IMR-90 (cell line): ENCODE results near the gene COPS9. TPM values are rescaled to one million over a fixed set of nuclear protein-coding genes. Genes with fewer than 3 reads are reported as not detected.

Experiments used
- ATAC-seq: fragments of 200-7000 bp; cut with Tn5 transposase; 2 replicates; pipeline ENCODE4 v1.9.1; 2020; ENCODE audit warnings: low read depth, mild to moderate bottlenecking, moderate library complexity
- BruUV-seq: library from RNA; stranded (reverse); fragments of 400-500 nt; replicated peaks from 2 replicates; lab custom pipeline; 2021; lab: Mats Ljungman, UMichigan
- CTCF ChIA-PET: fragments of 300-600 bp; formaldehyde crosslinking; extraction: SDS; loops from one replicate; lab custom pipeline; 2021; ENCODE audit warnings: antibody characterized with exemption; lab: Yijun Ruan, JAX
- POLR2A ChIA-PET: fragments of 300-600 bp; sonication (Branson Sonifier 250); formaldehyde crosslinking; loops from one replicate; lab custom pipeline; 2022; ENCODE audit warnings: antibody characterized with exemption; ENCODE audit not compliant: unreplicated experiment; lab: Charles Lee
- DNase-seq: peaks from one replicate; pipeline ENCODE4 v3.0.0; 2013
- H2AFZ ChIP-seq: replicated peaks from 2 replicates; pipeline ENCODE3; 2013; ENCODE audit warnings: low read length, mild to moderate bottlenecking; ENCODE audit not compliant: poor library complexity
- H2AK5ac ChIP-seq: 2 replicates; pipeline ENCODE4 v1.6.1; 2013; ENCODE audit warnings: low read depth, low read length, inconsistent platforms
- H2AK9ac ChIP-seq: replicated peaks from 2 replicates; pipeline ENCODE3; 2013; ENCODE audit warnings: mild to moderate bottlenecking, low read depth, low read length, moderate library complexity; ENCODE audit not compliant: poor library complexity
- H2BK120ac ChIP-seq: 2 replicates; pipeline ENCODE4 v1.6.1; 2013; ENCODE audit warnings: low read depth, low read length, inconsistent platforms
- H2BK15ac ChIP-seq: 3 replicates; pipeline ENCODE4 v1.6.1; 2013; ENCODE audit warnings: low read depth, low read length, inconsistent platforms
- H2BK20ac ChIP-seq: 2 replicates; pipeline ENCODE4 v1.6.1; 2013; ENCODE audit warnings: low read depth, mild to moderate bottlenecking, inconsistent platforms, low read length, moderate library complexity
- H2BK5ac ChIP-seq: 2 replicates; pipeline ENCODE4 v1.6.1; 2013; ENCODE audit warnings: mild to moderate bottlenecking, low read depth, low read length, inconsistent platforms; ENCODE audit not compliant: poor library complexity, severe bottlenecking
- H3K14ac ChIP-seq: replicated peaks from 2 replicates; pipeline ENCODE4 v1.6.1; 2013; ENCODE audit warnings: low read depth, low read length, inconsistent platforms
- H3K18ac ChIP-seq: 2 replicates; pipeline ENCODE4 v1.6.1; 2013; ENCODE audit warnings: low read depth, low read length, control low read depth
- H3K23ac ChIP-seq: 2 replicates; pipeline ENCODE4 v1.6.1; 2013; ENCODE audit warnings: low read depth, low read length, inconsistent platforms
- H3K27ac ChIP-seq: 2 replicates; pipeline ENCODE4 v1.5.1; 2013; ENCODE audit warnings: mild to moderate bottlenecking, control low read depth, low read length; ENCODE audit not compliant: insufficient read depth
- H3K27me3 ChIP-seq: 2 replicates; pipeline ENCODE4 v1.6.1; 2013; ENCODE audit warnings: low read length; ENCODE audit not compliant: control insufficient read depth, insufficient read depth
- H3K36me3 ChIP-seq: 2 replicates; pipeline ENCODE4 v1.6.1; 2013; ENCODE audit warnings: low read length, mixed read lengths; ENCODE audit not compliant: control insufficient read depth, insufficient read depth
- H3K4ac ChIP-seq: 2 replicates; pipeline ENCODE4 v1.6.1; 2013; ENCODE audit warnings: low read depth, low read length, inconsistent platforms
- H3K4me1 ChIP-seq: 2 replicates; pipeline ENCODE4 v1.6.1; 2013; ENCODE audit warnings: low read length, mixed read lengths; ENCODE audit not compliant: control insufficient read depth, insufficient read depth
- H3K4me2 ChIP-seq: 2 replicates; pipeline ENCODE4 v1.6.1; 2013; ENCODE audit warnings: low read depth, mild to moderate bottlenecking, control low read depth, low read length, moderate library complexity
- H3K4me3 ChIP-seq: 2 replicates; pipeline ENCODE4 v1.5.1; 2013; ENCODE audit warnings: low read depth, mild to moderate bottlenecking, control low read depth, low read length, moderate library complexity; ENCODE audit not compliant: insufficient read depth
- H3K56ac ChIP-seq: 2 replicates; pipeline ENCODE4 v1.6.1; 2013; ENCODE audit warnings: low read length, inconsistent platforms; ENCODE audit not compliant: insufficient read depth; ENCODE audit errors: extremely low read depth
- H3K79me1 ChIP-seq, 2 experiments: 2 replicates each; pipeline ENCODE4 v1.6.1; 2013; ENCODE audit warnings: low read length in 2 of 2, inconsistent platforms in 1 of 2, low read depth in 1 of 2
- H3K9ac ChIP-seq: 2 replicates; pipeline ENCODE4 v1.6.1; 2013; ENCODE audit warnings: low read depth, low read length, control low read depth
- H3K9me1 ChIP-seq: 2 replicates; pipeline ENCODE4 v1.6.1; 2013; ENCODE audit warnings: low read length, inconsistent platforms; ENCODE audit not compliant: insufficient read depth
- H3K9me3 ChIP-seq: 2 replicates; pipeline ENCODE4 v1.6.1; 2013; ENCODE audit warnings: low read length; ENCODE audit not compliant: control insufficient read depth, insufficient read depth
- H4K20me1 ChIP-seq: 2 replicates; pipeline ENCODE4 v1.6.1; 2013; ENCODE audit warnings: low read length, inconsistent platforms; ENCODE audit not compliant: insufficient read depth
- H4K5ac ChIP-seq: 2 replicates; pipeline ENCODE4 v1.6.1; 2013; ENCODE audit warnings: mild to moderate bottlenecking, low read depth, low read length, control low read depth
- H4K8ac ChIP-seq, 2 experiments: 2 replicates each; pipeline ENCODE4 v1.6.1; 2013; ENCODE audit warnings: low read depth in 2 of 2, low read length in 2 of 2, control low read depth in 1 of 2, inconsistent platforms in 1 of 2
- H4K91ac ChIP-seq: 2 replicates; pipeline ENCODE4 v1.6.1; 2013; ENCODE audit warnings: low read depth, low read length, inconsistent platforms; ENCODE audit not compliant: insufficient read depth
- BHLHE40 ChIP-seq: fragments of 150-350 bp; IDR thresholded peaks from 2 replicates; pipeline ENCODE4 v1.6.1; 2016; ENCODE audit warnings: mild to moderate bottlenecking, low read depth, low read length
- CEBPB ChIP-seq: IDR thresholded peaks from 2 replicates; pipeline ENCODE4 v1.6.1; 2012; ENCODE audit warnings: low read depth, low read length, improper control_type of control experiment
- CHD1 ChIP-seq: IDR thresholded peaks from 2 replicates; pipeline ENCODE4 v1.6.1; 2012; ENCODE audit warnings: low read depth, low read length, improper control_type of control experiment
- CTCF ChIP-seq: conservative IDR thresholded peaks from 2 replicates; pipeline ENCODE4 v1.5.1; 2012; ENCODE audit warnings: mild to moderate bottlenecking, low read depth, low read length, improper control_type of control experiment
- ELK1 ChIP-seq: fragments of 150-350 bp; IDR thresholded peaks from 2 replicates; pipeline ENCODE4 v1.6.1; 2016; ENCODE audit warnings: low read depth, mild to moderate bottlenecking, low read length, moderate library complexity, borderline replicate concordance
- FOS ChIP-seq: fragments of 150-350 bp; IDR thresholded peaks from 2 replicates; pipeline ENCODE4 v1.6.1; 2016; ENCODE audit warnings: low read depth, low read length
- MAFK ChIP-seq: IDR thresholded peaks from 2 replicates; pipeline ENCODE4 v1.6.1; 2012; ENCODE audit warnings: low read depth, low read length, improper control_type of control experiment
- MAZ ChIP-seq: IDR thresholded peaks from 2 replicates; pipeline ENCODE4 v1.6.1; 2012; ENCODE audit warnings: low read depth, mild to moderate bottlenecking, low read length, improper control_type of control experiment, moderate library complexity, borderline replicate concordance
- MXI1 ChIP-seq: IDR thresholded peaks from 2 replicates; pipeline ENCODE4 v1.6.1; 2012; ENCODE audit warnings: low read depth, mild to moderate bottlenecking, low read length, moderate library complexity, borderline replicate concordance
- NFE2L2 ChIP-seq: fragments of 150-350 bp; IDR thresholded peaks from 2 replicates; pipeline ENCODE4 v1.6.1; 2016; ENCODE audit warnings: low read depth, mild to moderate bottlenecking, low read length
- POLR2A ChIP-seq: IDR thresholded peaks from 2 replicates; pipeline ENCODE4 v1.6.1; 2012; ENCODE audit warnings: mild to moderate bottlenecking, low read depth, low read length
- RAD21 ChIP-seq: IDR thresholded peaks from 2 replicates; pipeline ENCODE4 v1.6.1; 2012; ENCODE audit warnings: low read length, improper control_type of control experiment
- RCOR1 ChIP-seq: IDR thresholded peaks from 2 replicates; pipeline ENCODE4 v1.6.1; 2012; ENCODE audit warnings: mild to moderate bottlenecking, low read length, improper control_type of control experiment; ENCODE audit not compliant: insufficient replicate concordance
- RFX5 ChIP-seq: IDR thresholded peaks from 2 replicates; pipeline ENCODE4 v1.8.0; 2012; ENCODE audit warnings: low read depth, mild to moderate bottlenecking, low read length, moderate library complexity
- SMC3 ChIP-seq: fragments of 150-350 bp; IDR thresholded peaks from 2 replicates; pipeline ENCODE4 v1.6.1; 2016; ENCODE audit warnings: low read depth, mild to moderate bottlenecking, antibody characterized with exemption, low read length, moderate library complexity
- USF2 ChIP-seq: fragments of 150-350 bp; IDR thresholded peaks from 2 replicates; pipeline ENCODE4 v1.6.1; 2017; ENCODE audit warnings: mild to moderate bottlenecking, antibody characterized with exemption, low read length, low read depth
- WGBS, 2 experiments: methylation state at CpG; one replicate each; pipeline versions ENCODE4 v1.1.5 to v1.1.7; 2013; ENCODE audit warnings: missing lambda C conversion rate in 2 of 2; ENCODE audit not compliant: insufficient read length in 1 of 2; ENCODE audit errors: extremely low coverage in 2 of 2; 5-methylcytosine and 5-hydroxymethylcytosine counted together
- dilution Hi-C: fragments of 300-500 bp; cut with HindIII; formaldehyde crosslinking; loops from one replicate; pipeline ENCODE4 v1.14.3; 2018; ENCODE audit warnings: low sequenced_read_pairs; ENCODE audit not compliant: unreplicated experiment
- in situ Hi-C: fragments of 300-500 bp; cut with MboI; formaldehyde crosslinking; loops from 3 replicates; pipeline ENCODE4 v1.14.3; 2019; ENCODE audit warnings: low sequenced_read_pairs, inconsistent platforms, mixed read lengths
- intact Hi-C: fragments of 100-400 bp; cut with micrococcal nuclease; formaldehyde crosslinking; loops from 2 replicates; pipeline ENCODE4 v1.10.0; 2022
- polyA plus RNA-seq, 3 experiments: library from polyadenylated mRNA; depleted of rRNA; stranded (reverse); fragments of >200 nt; gene quantifications; 2 replicates each; pipeline ENCODE4 v1.2.3, GENCODE V29; 2012; ENCODE audit warnings: low replicate concordance in 1 of 3
- total RNA-seq: library from RNA; depleted of rRNA; stranded (reverse); fragments of >200 nt; gene quantifications from 2 replicates; pipeline ENCODE4 v1.2.3, GENCODE V29; 2012

Gene COPS9
- total and polyA plus RNA-seq, 2 of the 4 experiments (the other 2 are of a cell fraction): 85.9 to 309 TPM

- H3K14ac ChIP-seq: no peak overlapping the region
- ChIA-PET CTCF (interaction anchor here (0.8 kb wide), 1 partner anchor 9 kb away, joined by 3 read pairs; no protein-coding TSS in a partner anchor), POLR2A (no interaction called here)
- H3K9ac ChIP-seq: 0 out of 2 replicates have a peak overlapping the region, but pooled peaks have one; percentile 19
- no peak overlapping the region for H2BK15ac ChIP-seq
- H4K8ac ChIP-seq: no peak overlapping the region
- dilution Hi-C loops (no loop called here), intact Hi-C loops (no loop called here), in situ Hi-C loops (loop anchor here (25.0 kb wide), 1 partner anchor 1097 kb away; no protein-coding TSS in a partner anchor)
- H2AK9ac ChIP-seq: peak overlapping the region; percentile 76
- peaks cover 1% of the 10 kb centered on the region; the same call in 1 of the 2 replicates for H3K27me3 ChIP-seq
- H3K9me1 ChIP-seq: no peaks in the 10 kb centered on the region
- no peaks in the 10 kb centered on the region for H3K9me3 ChIP-seq
- no peak overlapping the region for H2BK120ac ChIP-seq
- H4K20me1 ChIP-seq: peaks cover 14% of the 10 kb centered on the region; the same call in 1 of the 2 replicates
- H4K91ac ChIP-seq: no peak overlapping the region
- DNase-seq (no peak), ATAC-seq (no peak)
- no TSS peak for BruUV-seq
- peaks cover 34% of the 10 kb centered on the region for H3K36me3 ChIP-seq
- no peak overlapping the region for H3K27ac ChIP-seq
- H2AK5ac ChIP-seq: no peak overlapping the region
- H3K18ac ChIP-seq: no peak overlapping the region
- peak overlapping the region; percentile 61 for H2AFZ ChIP-seq
- H3K4me3 ChIP-seq: no peak overlapping the region
- peaks cover 0 to 30% of the 10 kb centered on the region in 2 experiments; a peak in 3 of 4 replicates for H3K79me1 ChIP-seq
- peak overlapping the region; percentile 99; the same call in 1 of the 2 replicates for H3K4me2 ChIP-seq
- H2BK20ac ChIP-seq: no peak overlapping the region
- H4K5ac ChIP-seq: no peak overlapping the region
- peaks cover 9% of the 10 kb centered on the region for H3K4me1 ChIP-seq
- 100% methylated on average over 2 of the region's 6 CpGs; no CpG with 5 or more reads in 1 of the 2 experiments for WGBS, 2 experiments
- H3K56ac ChIP-seq: no peak overlapping the region
- H2BK5ac ChIP-seq: no peak overlapping the region
- TF ChIP-seq USF2: no peak
- TF ChIP-seq ELK1: no peak
- TF ChIP-seq CEBPB: no peak
- TF ChIP-seq MAFK: no peak
- no peak for TF ChIP-seq SMC3
- no peak for TF ChIP-seq CHD1
- no peak for TF ChIP-seq MXI1
- no peak for TF ChIP-seq CTCF
- no peak for TF ChIP-seq BHLHE40
- TF ChIP-seq RAD21: no peak
- no peak for TF ChIP-seq RFX5
- no peak for TF ChIP-seq POLR2A
- TF ChIP-seq FOS: no peak
- TF ChIP-seq NFE2L2: no peak
- TF ChIP-seq RCOR1: no peak
- no peak for TF ChIP-seq MAZ
- no peak overlapping the region for H3K4ac ChIP-seq
- no peak overlapping the region for H3K23ac ChIP-seq
These were observed 1.6 kb downstream of the COPS9 start for GRCh38 chr2:240134466-240134865.
